Mesenteric fat pad (tissue), 1 donor: ENCODE data around the gene AMFR. TPM values are rescaled to one million over a fixed set of nuclear protein-coding genes. Genes with fewer than 3 reads are reported as not detected.

Source experiments
- DNase-seq: peaks from one replicate; pipeline ENCODE4 v3.0.0-alpha.2; 2020; ENCODE audit warnings: low spot score
- long read RNA-seq: library from polyadenylated mRNA; unstranded; transcript quantifications from one replicate; pipeline ENCODE4 v2.0.0, GENCODE V29; 2020
- total RNA-seq: library from RNA; stranded (reverse); fragmentation: NEBNext Ultra II Directional; extraction: Animal tissue kit (Norgen Biotek cat#: 25700); gene quantifications from one replicate; pipeline ENCODE4 v1.2.1, GENCODE V29; 2021
- donor health status: DM: yes; HTN: yes; CAD: no.

The AMFR gene
- 113 TPM for total RNA-seq
- long read RNA-seq, transcript AMFR-208 (1 exons, 1,844 nt): major isoform, 27 of 48 reads
- long read RNA-seq, transcript AMFR-210 (2 exons, 1,230 nt): minor isoform, 13 of 48 reads
- long read RNA-seq, partial matches to known transcripts: 5 of 48 reads
- long read RNA-seq, other reads (novel, unspliced or antisense): 0 of 48 reads

- peak; percentile 90 for DNase-seq
Measured at GRCh38 chr16:56425439-56425832, at the start of gene AMFR. Gene AMFR (minus strand): TSS chr16:56425545. CDS start chr16:56425327, 218 bp downstream.

GRCh38 chr16:56470666-56471065 is 45.3 kb upstream of the AMFR start:
- no peak for DNase-seq

- DNase-seq: no peak
Measured at GRCh38 chr16:56470232-56470631, 44.9 kb upstream of the AMFR start.

- DNase-seq: no peak
Measured at GRCh38 chr16:56469748-56470147, 44.4 kb upstream of the AMFR start.

GRCh38 chr16:56468800-56469199 is 43.5 kb upstream of the AMFR start:
- no peak for DNase-seq

- DNase-seq: no peak
Measured at GRCh38 chr16:56466344-56466743, 41.0 kb upstream of the AMFR start.

- no peak for DNase-seq
Measured at GRCh38 chr16:56463153-56463552, 37.8 kb upstream of the AMFR start.

GRCh38 chr16:56462064-56462796 is 36.9 kb upstream of the AMFR start:
- no peak for DNase-seq

- DNase-seq: no peak
Measured at GRCh38 chr16:56460101-56460500, 34.8 kb upstream of the AMFR start.

GRCh38 chr16:56457927-56458470 is 32.7 kb upstream of the AMFR start:
- no peak for DNase-seq

- no peak for DNase-seq
Measured at GRCh38 chr16:56451753-56452689, 26.7 kb upstream of the AMFR start.

- DNase-seq: peak; percentile 96
Measured at GRCh38 chr16:56450986-56451752, 25.8 kb upstream of the AMFR start, which contains the start of the genes NUDT21 and OGFOD1. Gene NUDT21 (minus strand): TSS chr16:56451332. CDS start chr16:56451202, 130 bp downstream. Gene OGFOD1 (plus strand): TSS chr16:56451554. CDS start chr16:56451613, 59 bp downstream.

- no peak for DNase-seq
Measured at GRCh38 chr16:56450275-56450985, 25.1 kb upstream of the AMFR start.

- no peak for DNase-seq
Measured at GRCh38 chr16:56448005-56448404, 22.7 kb upstream of the AMFR start.

GRCh38 chr16:56447286-56447685 is 21.9 kb upstream of the AMFR start:
- DNase-seq: no peak

GRCh38 chr16:56438038-56438437 is 12.7 kb upstream of the AMFR start:
- DNase-seq: no peak

GRCh38 chr16:56436258-56436657 is 10.9 kb upstream of the AMFR start:
- DNase-seq: no peak

- no peak for DNase-seq
Measured at GRCh38 chr16:56428091-56428490, 2.7 kb upstream of the AMFR start.

GRCh38 chr16:56426585-56426984 is 1.2 kb upstream of the AMFR start:
- DNase-seq: no peak
